ENCODE results near the gene DLG2. TPM values are rescaled to one million over a fixed set of nuclear protein-coding genes. Genes with fewer than 3 reads are reported as not detected.

The DLG2 gene
- total RNA-seq, 2 experiments from 2014 or later: 6.9 to 8.2 TPM

DNA sequence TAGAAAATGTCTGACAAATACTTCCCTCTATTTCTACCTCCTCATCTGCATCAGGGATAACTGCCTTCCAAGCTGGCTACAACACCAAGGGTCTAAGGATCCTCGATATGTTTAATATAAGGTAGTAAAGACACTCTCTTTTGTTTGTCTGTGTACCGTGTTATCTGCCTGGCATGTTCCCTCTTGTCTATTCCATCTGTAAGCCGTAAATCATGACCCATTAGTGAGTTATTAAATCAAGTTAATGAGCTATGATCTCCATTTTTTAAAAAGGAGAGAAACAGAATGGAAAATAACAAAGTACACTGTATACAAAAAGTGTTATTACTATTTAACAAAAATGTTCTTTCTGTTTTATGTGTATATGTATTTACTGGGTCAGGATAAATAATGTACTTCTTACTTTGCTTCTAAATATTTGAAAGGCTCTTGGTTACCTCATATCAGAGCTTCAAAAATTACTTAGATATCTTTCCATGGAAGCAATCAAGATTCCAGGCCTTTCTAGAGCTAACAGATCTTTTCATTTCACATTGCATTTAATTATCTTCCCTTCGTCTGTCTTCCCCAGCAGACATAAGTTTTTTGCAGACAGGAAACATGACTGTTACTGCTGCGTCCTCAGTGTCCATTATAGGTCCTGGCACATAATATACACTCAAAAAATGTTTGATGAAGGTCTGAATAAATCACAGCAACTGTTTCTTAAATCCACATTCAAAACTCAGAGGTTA, 1998.4 kb downstream of the DLG2 start:
- H3K4me1 ChIP-seq (ENCODE audit: insufficient read depth, low read length, poor library complexity, severe bottlenecking): no peaks in the 10 kb centered on the region
- DNase-seq (ENCODE audit: low spot score): no peak
- H2AFZ ChIP-seq (ENCODE audit: low read length): no peak overlapping the region
- H4K20me1 ChIP-seq (ENCODE audit: insufficient read depth, low read length): no peaks in the 10 kb centered on the region
- no peaks in the 10 kb centered on the region for H3K9me2 ChIP-seq (ENCODE audit: insufficient read depth, low read length)
- intact Hi-C loops (cut with micrococcal nuclease; ENCODE audit: unreplicated experiment): no loop called here
- H3K27ac ChIP-seq (ENCODE audit: low read depth, low read length, poor library complexity, severe bottlenecking): no peak overlapping the region
- H3K79me2 ChIP-seq (ENCODE audit: insufficient read depth, low read depth, low read length): no peaks in the 10 kb centered on the region
- CTCF ChIA-PET (ENCODE audit: unreplicated experiment): no interaction called here
- H3K9me3 ChIP-seq (ENCODE audit: low read length): no peaks in the 10 kb centered on the region
- H3K36me3 ChIP-seq (ENCODE audit: insufficient read depth, low read length): no peaks in the 10 kb centered on the region
- POLR2A ChIA-PET: interaction anchor here (0.6 to 1.2 kb wide), 2 partner anchors 9 to 13 kb away, joined by 3 read pairs; no protein-coding TSS in a partner anchor
- BruUV-seq (replicated peaks): no TSS peak
- no peak overlapping the region for H3K4me3 ChIP-seq (ENCODE audit: low read depth, low read length, poor library complexity, severe bottlenecking)
- H3K4me2 ChIP-seq (ENCODE audit: low read length): no peak overlapping the region
- no peak for TF ChIP-seq EZH2phosphoT487 (IDR thresholded peaks at IDR 0.05; ENCODE audit: borderline replicate concordance, low read depth, low read length)
- TF ChIP-seq, protein P1, sequence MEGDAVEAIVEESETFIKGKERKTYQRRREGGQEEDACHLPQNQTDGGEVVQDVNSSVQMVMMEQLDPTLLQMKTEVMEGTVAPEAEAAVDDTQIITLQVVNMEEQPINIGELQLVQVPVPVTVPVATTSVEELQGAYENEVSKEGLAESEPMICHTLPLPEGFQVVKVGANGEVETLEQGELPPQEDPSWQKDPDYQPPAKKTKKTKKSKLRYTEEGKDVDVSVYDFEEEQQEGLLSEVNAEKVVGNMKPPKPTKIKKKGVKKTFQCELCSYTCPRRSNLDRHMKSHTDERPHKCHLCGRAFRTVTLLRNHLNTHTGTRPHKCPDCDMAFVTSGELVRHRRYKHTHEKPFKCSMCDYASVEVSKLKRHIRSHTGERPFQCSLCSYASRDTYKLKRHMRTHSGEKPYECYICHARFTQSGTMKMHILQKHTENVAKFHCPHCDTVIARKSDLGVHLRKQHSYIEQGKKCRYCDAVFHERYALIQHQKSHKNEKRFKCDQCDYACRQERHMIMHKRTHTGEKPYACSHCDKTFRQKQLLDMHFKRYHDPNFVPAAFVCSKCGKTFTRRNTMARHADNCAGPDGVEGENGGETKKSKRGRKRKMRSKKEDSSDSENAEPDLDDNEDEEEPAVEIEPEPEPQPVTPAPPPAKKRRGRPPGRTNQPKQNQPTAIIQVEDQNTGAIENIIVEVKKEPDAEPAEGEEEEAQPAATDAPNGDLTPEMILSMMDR (conservative IDR thresholded peaks at IDR 0.05; ENCODE audit: low read length): no peak

DNA sequence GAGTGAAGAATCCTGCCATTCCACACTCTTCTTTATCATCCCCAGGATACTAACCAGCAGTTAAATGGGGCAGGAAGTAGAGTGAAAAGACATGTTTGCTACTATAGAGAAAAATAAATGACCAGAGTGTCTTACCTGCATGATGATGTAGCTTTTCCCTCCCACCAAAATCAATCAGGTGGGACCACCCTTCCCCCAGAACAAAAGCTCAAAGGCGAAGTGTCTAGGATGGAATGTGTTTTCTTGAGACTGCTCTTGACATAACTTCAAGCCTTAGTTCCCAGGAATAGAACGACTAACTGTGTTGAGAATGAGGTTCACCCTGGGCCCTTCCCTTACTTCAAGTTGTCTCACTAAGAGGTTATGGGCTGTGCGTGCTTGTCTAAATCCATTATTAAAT, 2001.8 kb downstream of the DLG2 start:
- H3K4me3 ChIP-seq (ENCODE audit: low read depth, low read length, poor library complexity, severe bottlenecking): no peak overlapping the region
- H3K36me3 ChIP-seq (ENCODE audit: insufficient read depth, low read length): no peaks in the 10 kb centered on the region
- BruUV-seq (replicated peaks): no TSS peak
- no peaks in the 10 kb centered on the region for H3K9me3 ChIP-seq (ENCODE audit: low read length)
- H3K79me2 ChIP-seq (ENCODE audit: insufficient read depth, low read depth, low read length): no peaks in the 10 kb centered on the region
- no peaks in the 10 kb centered on the region for H4K20me1 ChIP-seq (ENCODE audit: insufficient read depth, low read length)
- no peaks in the 10 kb centered on the region for H3K4me1 ChIP-seq (ENCODE audit: insufficient read depth, low read length, poor library complexity, severe bottlenecking)
- no peak overlapping the region for H3K27ac ChIP-seq (ENCODE audit: low read depth, low read length, poor library complexity, severe bottlenecking)
- no peaks in the 10 kb centered on the region for H3K9me2 ChIP-seq (ENCODE audit: insufficient read depth, low read length)
- no peak overlapping the region for H3K4me2 ChIP-seq (ENCODE audit: low read length)
- intact Hi-C loops (cut with micrococcal nuclease; ENCODE audit: unreplicated experiment): no loop called here
- ChIA-PET CTCF (ENCODE audit: unreplicated experiment) (no interaction called here), POLR2A (interaction anchor here (1.1 to 1.6 kb wide), 3 partner anchors 9 to 20 kb away, joined by 4 read pairs; no protein-coding TSS in a partner anchor)
- TF ChIP-seq, protein P1 (conservative IDR thresholded peaks at IDR 0.05; ENCODE audit: low read length): no peak
- no peak for TF ChIP-seq EZH2phosphoT487 (IDR thresholded peaks at IDR 0.05; ENCODE audit: borderline replicate concordance, low read depth, low read length)
- no peak for DNase-seq (ENCODE audit: low spot score)
- no peak overlapping the region for H2AFZ ChIP-seq (ENCODE audit: low read length)

- Histone ChIP-seq H4K20me1 (ENCODE audit: insufficient read depth, low read length) (no peaks in the 10 kb centered on the region), H3K9me2 (ENCODE audit: insufficient read depth, low read length) (no peaks in the 10 kb centered on the region), H2AFZ (ENCODE audit: low read length) (no peak overlapping the region), H3K4me2 (ENCODE audit: low read length) (no peak overlapping the region), H3K4me3 (ENCODE audit: low read depth, low read length, poor library complexity, severe bottlenecking) (no peak overlapping the region), H3K36me3 (ENCODE audit: insufficient read depth, low read length) (no peaks in the 10 kb centered on the region), H3K79me2 (ENCODE audit: insufficient read depth, low read depth, low read length) (no peaks in the 10 kb centered on the region), H3K27ac (ENCODE audit: low read depth, low read length, poor library complexity, severe bottlenecking) (no peak overlapping the region), H3K4me1 (ENCODE audit: insufficient read depth, low read length, poor library complexity, severe bottlenecking) (no peaks in the 10 kb centered on the region), H3K9me3 (ENCODE audit: low read length) (no peaks in the 10 kb centered on the region)
- intact Hi-C loops (cut with micrococcal nuclease; ENCODE audit: unreplicated experiment): no loop called here
- POLR2A ChIA-PET: no interaction called here
- CTCF ChIA-PET (ENCODE audit: unreplicated experiment): no interaction called here
- BruUV-seq (replicated peaks): no TSS peak
- TF ChIP-seq, protein P1 (conservative IDR thresholded peaks at IDR 0.05; ENCODE audit: low read length): no peak
- no peak for TF ChIP-seq EZH2phosphoT487 (IDR thresholded peaks at IDR 0.05; ENCODE audit: borderline replicate concordance, low read depth, low read length)
- DNase-seq (ENCODE audit: low spot score): no peak
Measured at GRCh38 chr11:83617671-83618070, 2009.5 kb downstream of the DLG2 start.
